ENCODE measurements around the gene RAB3C. TPM values are rescaled to one million over a fixed set of nuclear protein-coding genes. Genes with fewer than 3 reads are reported as not detected.

RAB3C gene
- total RNA-seq, 2 experiments from 2014 or later = not detected

GRCh38 chr5:58834242-58835225 is 251.7 kb downstream of the RAB3C start:
- Mint-ChIP-seq H3K27ac (no peak overlapping the region), H3K4me3 (no peak overlapping the region), H3K9me3 (peaks cover 5% of the 10 kb centered on the region), H3K27me3 (peaks cover 5% of the 10 kb centered on the region), H3K4me1 (ENCODE audit: low read depth) (no peaks in the 10 kb centered on the region), H3K36me3 (no peaks in the 10 kb centered on the region)
- CTCF ChIA-PET = interaction anchor here (2.6 kb wide), 1 partner anchor 15 kb away, joined by 13 read pairs; no protein-coding TSS in a partner anchor
- POLR2A ChIA-PET = no interaction called here
- no peak for DNase-seq
- intact Hi-C loops (cut with micrococcal nuclease) = no loop called here

- no peak overlapping the region for H3K4me3 Mint-ChIP-seq
- ChIA-PET CTCF (no interaction called here), POLR2A (no interaction called here)
- H3K36me3 Mint-ChIP-seq = no peaks in the 10 kb centered on the region
- DNase-seq = no peak
- H3K27ac Mint-ChIP-seq = no peak overlapping the region
- H3K4me1 Mint-ChIP-seq (ENCODE audit: low read depth) = no peaks in the 10 kb centered on the region
- H3K9me3 Mint-ChIP-seq = peaks cover 18% of the 10 kb centered on the region
- intact Hi-C loops (cut with micrococcal nuclease) = no loop called here
- H3K27me3 Mint-ChIP-seq = peaks cover 2% of the 10 kb centered on the region
Observed at GRCh38 chr5:58836351-58836750, 253.5 kb downstream of the RAB3C start.

- no peaks in the 10 kb centered on the region for H3K4me1 Mint-ChIP-seq (ENCODE audit: low read depth)
- intact Hi-C loops (cut with micrococcal nuclease) = no loop called here
- H3K27ac Mint-ChIP-seq = no peak overlapping the region
- peaks cover 7% of the 10 kb centered on the region for H3K27me3 Mint-ChIP-seq
- no peak for DNase-seq
- POLR2A ChIA-PET = no interaction called here
- CTCF ChIA-PET = no interaction called here
- no peak overlapping the region for H3K4me3 Mint-ChIP-seq
- H3K36me3 Mint-ChIP-seq = no peaks in the 10 kb centered on the region
- peaks cover 18% of the 10 kb centered on the region for H3K9me3 Mint-ChIP-seq
Observed at GRCh38 chr5:58838729-58839128, 255.9 kb downstream of the RAB3C start.

GRCh38 chr5:58842852-58843251 is 260.0 kb downstream of the RAB3C start:
- no peak for DNase-seq
- Mint-ChIP-seq H3K27me3 (peaks cover 10% of the 10 kb centered on the region), H3K36me3 (no peaks in the 10 kb centered on the region), H3K4me3 (no peak overlapping the region), H3K9me3 (peaks cover 18% of the 10 kb centered on the region), H3K27ac (no peak overlapping the region), H3K4me1 (ENCODE audit: low read depth) (no peaks in the 10 kb centered on the region)
- CTCF ChIA-PET = no interaction called here
- intact Hi-C loops (cut with micrococcal nuclease) = no loop called here
- POLR2A ChIA-PET = no interaction called here

- peaks cover 14% of the 10 kb centered on the region for H3K9me3 Mint-ChIP-seq
- intact Hi-C loops (cut with micrococcal nuclease) = no loop called here
- H3K27ac Mint-ChIP-seq = no peak overlapping the region
- no peaks in the 10 kb centered on the region for H3K4me1 Mint-ChIP-seq (ENCODE audit: low read depth)
- no peak for DNase-seq
- no peak overlapping the region for H3K4me3 Mint-ChIP-seq
- ChIA-PET CTCF (no interaction called here), POLR2A (no interaction called here)
- H3K27me3 Mint-ChIP-seq = peaks cover 8% of the 10 kb centered on the region
- H3K36me3 Mint-ChIP-seq = no peaks in the 10 kb centered on the region
Observed at GRCh38 chr5:58844395-58844794, 261.5 kb downstream of the RAB3C start.

- DNase-seq = no peak
- Mint-ChIP-seq H3K4me1 (ENCODE audit: low read depth) (no peaks in the 10 kb centered on the region), H3K4me3 (no peak overlapping the region), H3K9me3 (no peaks in the 10 kb centered on the region), H3K27me3 (peaks cover 5% of the 10 kb centered on the region), H3K36me3 (no peaks in the 10 kb centered on the region), H3K27ac (no peak overlapping the region)
- intact Hi-C loops (cut with micrococcal nuclease) = no loop called here
- ChIA-PET POLR2A (no interaction called here), CTCF (interaction anchor here (0.6 to 1.2 kb wide), 4 partner anchors 22 to 369 kb away, joined by 3 to 5 read pairs (median 4); no protein-coding TSS in a partner anchor)
Observed at GRCh38 chr5:58847041-58847440, 264.2 kb downstream of the RAB3C start.

GRCh38 chr5:58849223-58849622 is 266.3 kb downstream of the RAB3C start:
- no peak for DNase-seq
- intact Hi-C loops (cut with micrococcal nuclease) = no loop called here
- POLR2A ChIA-PET = interaction anchor here (1.2 kb wide), 1 partner anchor 8 kb away, joined by 3 read pairs; no protein-coding TSS in a partner anchor
- CTCF ChIA-PET = interaction anchor here (0.9 to 2.8 kb wide), 8 partner anchors 10 to 388 kb away, joined by 3 to 25 read pairs (median 8); no protein-coding TSS in a partner anchor
- Mint-ChIP-seq H3K27me3 (peaks cover 3% of the 10 kb centered on the region), H3K4me1 (ENCODE audit: low read depth) (no peaks in the 10 kb centered on the region), H3K9me3 (no peaks in the 10 kb centered on the region), H3K27ac (no peak overlapping the region), H3K36me3 (no peaks in the 10 kb centered on the region), H3K4me3 (no peak overlapping the region)

GRCh38 chr5:58849921-58850667 is 267.2 kb downstream of the RAB3C start:
- POLR2A ChIA-PET = interaction anchor here (1.2 kb wide), 1 partner anchor 8 kb away, joined by 3 read pairs; no protein-coding TSS in a partner anchor
- no peak for DNase-seq
- H3K27ac Mint-ChIP-seq = no peak overlapping the region
- no peaks in the 10 kb centered on the region for H3K9me3 Mint-ChIP-seq
- peaks cover 3% of the 10 kb centered on the region for H3K27me3 Mint-ChIP-seq
- no peak overlapping the region for H3K4me3 Mint-ChIP-seq
- intact Hi-C loops (cut with micrococcal nuclease) = loop anchor here (2.0 kb wide), 1 partner anchor 373 kb away; no protein-coding TSS in a partner anchor
- no peaks in the 10 kb centered on the region for H3K4me1 Mint-ChIP-seq (ENCODE audit: low read depth)
- H3K36me3 Mint-ChIP-seq = no peaks in the 10 kb centered on the region
- CTCF ChIA-PET = interaction anchor here (0.6 to 2.8 kb wide), 14 partner anchors 10 to 523 kb away, joined by 3 to 25 read pairs (median 4); no protein-coding TSS in a partner anchor

GRCh38 chr5:58851153-58851552 is 268.3 kb downstream of the RAB3C start:
- intact Hi-C loops (cut with micrococcal nuclease) = loop anchor here (2.0 kb wide), 1 partner anchor 374 kb away; no protein-coding TSS in a partner anchor
- no peak overlapping the region for H3K27ac Mint-ChIP-seq
- no peaks in the 10 kb centered on the region for H3K36me3 Mint-ChIP-seq
- peaks cover 6% of the 10 kb centered on the region for H3K27me3 Mint-ChIP-seq
- no peak overlapping the region for H3K4me3 Mint-ChIP-seq
- ChIA-PET CTCF (interaction anchor here (0.6 to 2.7 kb wide), 3 partner anchors 8 to 354 kb away, joined by 3 to 25 read pairs (median 18); no protein-coding TSS in a partner anchor), POLR2A (no interaction called here)
- H3K9me3 Mint-ChIP-seq = no peaks in the 10 kb centered on the region
- DNase-seq = no peak
- H3K4me1 Mint-ChIP-seq (ENCODE audit: low read depth) = peaks cover 1% of the 10 kb centered on the region

- no peak overlapping the region for H3K27ac Mint-ChIP-seq
Observed at GRCh38 chr5:58851571-58851970, 268.7 kb downstream of the RAB3C start.

GRCh38 chr5:58852566-58852965 is 269.7 kb downstream of the RAB3C start:
- Mint-ChIP-seq H3K9me3 (no peaks in the 10 kb centered on the region), H3K36me3 (no peaks in the 10 kb centered on the region), H3K27me3 (peaks cover 6% of the 10 kb centered on the region), H3K27ac (no peak overlapping the region), H3K4me3 (no peak overlapping the region), H3K4me1 (ENCODE audit: low read depth) (peaks cover 5% of the 10 kb centered on the region)
- POLR2A ChIA-PET = no interaction called here
- intact Hi-C loops (cut with micrococcal nuclease) = no loop called here
- CTCF ChIA-PET = interaction anchor here (0.9 to 1.3 kb wide), 2 partner anchors 34 to 1554 kb away, joined by 3 to 4 read pairs; no protein-coding TSS in a partner anchor
- DNase-seq = no peak

More at GRCh38 chr5:58851571-58851970, 268.7 kb downstream of the RAB3C start:
- DNase-seq = no peak
- intact Hi-C loops (cut with micrococcal nuclease) = loop anchor here (2.0 kb wide), 1 partner anchor 375 kb away; no protein-coding TSS in a partner anchor
- Mint-ChIP-seq H3K9me3 (no peaks in the 10 kb centered on the region), H3K27me3 (peaks cover 9% of the 10 kb centered on the region), H3K36me3 (no peaks in the 10 kb centered on the region), H3K4me1 (ENCODE audit: low read depth) (peaks cover 5% of the 10 kb centered on the region), H3K4me3 (no peak overlapping the region)
- POLR2A ChIA-PET = no interaction called here
- CTCF ChIA-PET = interaction anchor here (0.6 to 2.7 kb wide), 3 partner anchors 8 to 354 kb away, joined by 3 to 25 read pairs (median 18); no protein-coding TSS in a partner anchor

GRCh38 chr5:58854441-58854840 is 271.6 kb downstream of the RAB3C start:
- ChIA-PET CTCF (no interaction called here), POLR2A (no interaction called here)
- intact Hi-C loops (cut with micrococcal nuclease) = no loop called here
- Mint-ChIP-seq H3K36me3 (no peaks in the 10 kb centered on the region), H3K4me3 (no peak overlapping the region), H3K4me1 (ENCODE audit: low read depth) (peaks cover 5% of the 10 kb centered on the region), H3K27me3 (peaks cover 13% of the 10 kb centered on the region), H3K27ac (no peak overlapping the region), H3K9me3 (no peaks in the 10 kb centered on the region)
- DNase-seq = no peak

Measured in activated CD4-positive, alpha-beta memory T cell treated with anti-CD3 and anti-CD28 coated beads for 36 hours (primary cell).